Endometrial microvascular endothelial cells (primary cell): ENCODE data around the gene LRP8. TPM values are rescaled to one million over a fixed set of nuclear protein-coding genes. Genes with fewer than 3 reads are reported as not detected.
"Not testable (repeated sequence)": the region's sequence is repeated elsewhere in the genome, so short reads cannot be mapped to it uniquely, and the experiment has no call there.

Experiments
- in situ Hi-C: cut with HindIII; loops from 2 replicates; pipeline ENCODE4 v1.10.0; 2017; ENCODE audit warnings: low sequenced_read_pairs, low pct_unique_long_range_greater_than_20kb; ENCODE audit errors: inconsistent ontology term
- total RNA-seq: library from RNA; depleted of rRNA; stranded (reverse); fragments of >200 nt; gene quantifications from one replicate; pipeline ENCODE4 v1.2.3, GENCODE V29; 2015; ENCODE audit errors: inconsistent ontology term

LRP8 gene
- total RNA-seq, 1 donor from 2014 or later = 44.5 TPM

- in situ Hi-C loops = no loop called here
These were observed 32.6 kb downstream of the LRP8 start for GRCh38 chr1:53295295-53295694.

GRCh38 chr1:53294567-53294966 is 33.3 kb downstream of the LRP8 start:
- in situ Hi-C loops = no loop called here

- in situ Hi-C loops = no loop called here
These were observed 33.8 kb downstream of the LRP8 start for GRCh38 chr1:53294061-53294460.

- in situ Hi-C loops = no loop called here
These were observed 34.7 kb downstream of the LRP8 start for GRCh38 chr1:53293123-53293522.

GRCh38 chr1:53292690-53293089 is 35.2 kb downstream of the LRP8 start:
- in situ Hi-C loops = no loop called here

GRCh38 chr1:53291574-53291973 is 36.3 kb downstream of the LRP8 start:
- in situ Hi-C loops = no loop called here

- in situ Hi-C loops = no loop called here
These were observed 39.0 kb downstream of the LRP8 start for GRCh38 chr1:53288790-53289429.

GRCh38 chr1:53288002-53288789 is 39.7 kb downstream of the LRP8 start:
- in situ Hi-C loops = no loop called here

GRCh38 chr1:53286955-53287354 is 40.9 kb downstream of the LRP8 start:
- in situ Hi-C loops = no loop called here

GRCh38 chr1:53285969-53286760 is 41.7 kb downstream of the LRP8 start:
- in situ Hi-C loops = no loop called here

- in situ Hi-C loops = no loop called here
These were observed 42.3 kb downstream of the LRP8 start for GRCh38 chr1:53285546-53285945.

GRCh38 chr1:53284224-53285020 is 43.4 kb downstream of the LRP8 start:
- in situ Hi-C loops = no loop called here

GRCh38 chr1:53283156-53283555 is 44.7 kb downstream of the LRP8 start:
- in situ Hi-C loops = not testable (repeated sequence)

- in situ Hi-C loops = no loop called here
These were observed 46.7 kb downstream of the LRP8 start for GRCh38 chr1:53281133-53281532.

- in situ Hi-C loops = no loop called here
These were observed 47.4 kb downstream of the LRP8 start for GRCh38 chr1:53280496-53280895.

GRCh38 chr1:53279296-53280200 is 48.3 kb downstream of the LRP8 start:
- in situ Hi-C loops = no loop called here

- in situ Hi-C loops = no loop called here
These were observed 49.6 kb downstream of the LRP8 start for GRCh38 chr1:53278298-53278725.

GRCh38 chr1:53277326-53277725 is 50.5 kb downstream of the LRP8 start:
- in situ Hi-C loops = no loop called here
